GM06990 (cell line): ENCODE measurements around the gene VDAC2.
A peak's percentile ranks its signal among the peaks of the same experiment; 100 is the strongest.
"Not testable (repeated sequence)": the region's sequence is repeated elsewhere in the genome, so short reads cannot be mapped to it uniquely, and the experiment has no call there.

ENCODE experiments used
- DNase-seq: peaks from one replicate; pipeline ENCODE4 v3.0.0-alpha.2; 2011; ENCODE audit not compliant: insufficient read length; ENCODE audit errors: extremely low read depth
- H3K27me3 ChIP-seq: replicated peaks from 2 replicates; pipeline ENCODE4 v1.6.0; 2011; ENCODE audit warnings: low read length; ENCODE audit not compliant: control insufficient read depth, insufficient read depth
- H3K36me3 ChIP-seq: 2 replicates; pipeline ENCODE4 v1.5.1; 2011; ENCODE audit warnings: low read length; ENCODE audit not compliant: control insufficient read depth, insufficient read depth
- H3K4me3 ChIP-seq: replicated peaks from 2 replicates; pipeline ENCODE4 v1.5.1; 2011; ENCODE audit warnings: low read depth, mild to moderate bottlenecking, control low read depth, low read length
- TF ChIP-seq, protein P1 (sequence below): IDR thresholded peaks from 2 replicates; pipeline ENCODE4 v1.5.1; 2011; ENCODE audit warnings: low read length, control low read depth, mild to moderate bottlenecking, inconsistent platforms; ENCODE audit not compliant: insufficient read depth, poor library complexity, severe bottlenecking

VDAC2 gene

DNA sequence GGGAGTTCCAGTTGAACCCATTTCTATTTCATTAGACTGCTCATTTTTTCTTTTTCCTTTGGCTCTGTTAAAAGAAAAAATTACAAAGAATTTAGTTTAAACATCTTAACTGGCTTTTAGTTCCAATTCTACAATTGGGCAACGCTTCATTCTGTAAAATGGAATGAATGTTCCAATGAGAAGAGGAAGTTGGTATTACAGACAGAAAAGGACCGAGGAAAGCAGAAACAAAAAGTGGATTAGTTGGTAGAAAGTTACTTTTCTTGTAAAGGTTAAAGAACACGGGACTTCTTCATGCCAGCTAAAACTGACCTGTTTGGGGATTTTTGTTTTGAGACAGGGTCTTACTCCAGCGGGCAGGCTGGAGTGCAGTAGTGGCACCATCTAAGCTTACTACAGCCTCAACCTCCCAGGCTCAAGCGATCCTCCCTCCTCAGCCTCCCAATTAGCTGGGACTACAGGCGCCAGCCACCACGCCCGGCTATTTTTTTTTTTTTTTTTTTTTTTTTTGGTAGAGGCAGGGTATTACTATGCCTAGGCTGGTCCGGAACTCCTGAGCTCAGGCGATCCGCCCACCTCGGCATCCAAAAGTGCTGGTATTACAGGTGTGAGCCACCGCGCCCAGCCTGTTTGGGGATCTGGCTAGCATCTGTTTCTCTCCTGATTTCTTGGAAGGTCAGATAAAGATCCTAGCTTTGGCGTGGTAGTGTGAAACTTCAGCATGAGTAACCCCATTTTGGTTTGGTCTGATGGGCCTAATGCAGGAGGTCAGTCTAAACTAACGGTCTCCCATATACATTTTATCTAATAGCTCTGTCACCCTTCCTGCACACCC is 1.3 kb upstream of the VDAC2 start:
- peak overlapping the region; percentile 96 for H3K4me3 ChIP-seq
- H3K36me3 ChIP-seq, result no peaks in the 10 kb centered on the region
- no peak for DNase-seq
- no peaks in the 10 kb centered on the region for H3K27me3 ChIP-seq
- TF ChIP-seq, protein P1, sequence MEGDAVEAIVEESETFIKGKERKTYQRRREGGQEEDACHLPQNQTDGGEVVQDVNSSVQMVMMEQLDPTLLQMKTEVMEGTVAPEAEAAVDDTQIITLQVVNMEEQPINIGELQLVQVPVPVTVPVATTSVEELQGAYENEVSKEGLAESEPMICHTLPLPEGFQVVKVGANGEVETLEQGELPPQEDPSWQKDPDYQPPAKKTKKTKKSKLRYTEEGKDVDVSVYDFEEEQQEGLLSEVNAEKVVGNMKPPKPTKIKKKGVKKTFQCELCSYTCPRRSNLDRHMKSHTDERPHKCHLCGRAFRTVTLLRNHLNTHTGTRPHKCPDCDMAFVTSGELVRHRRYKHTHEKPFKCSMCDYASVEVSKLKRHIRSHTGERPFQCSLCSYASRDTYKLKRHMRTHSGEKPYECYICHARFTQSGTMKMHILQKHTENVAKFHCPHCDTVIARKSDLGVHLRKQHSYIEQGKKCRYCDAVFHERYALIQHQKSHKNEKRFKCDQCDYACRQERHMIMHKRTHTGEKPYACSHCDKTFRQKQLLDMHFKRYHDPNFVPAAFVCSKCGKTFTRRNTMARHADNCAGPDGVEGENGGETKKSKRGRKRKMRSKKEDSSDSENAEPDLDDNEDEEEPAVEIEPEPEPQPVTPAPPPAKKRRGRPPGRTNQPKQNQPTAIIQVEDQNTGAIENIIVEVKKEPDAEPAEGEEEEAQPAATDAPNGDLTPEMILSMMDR, result no peak

- Histone ChIP-seq H3K36me3 (peaks cover 2% of the 10 kb centered on the region), H3K27me3 (no peaks in the 10 kb centered on the region), H3K4me3 (peak overlapping the region; percentile 96)
- no peak for DNase-seq
- TF ChIP-seq, protein P1, result no peak
Measured at GRCh38 chr10:75209921-75210281, 695 bp upstream of the VDAC2 start.

- Histone ChIP-seq H3K36me3 (peaks cover 3% of the 10 kb centered on the region), H3K27me3 (no peaks in the 10 kb centered on the region), H3K4me3 (peak overlapping the region; percentile 96)
- TF ChIP-seq, protein P1, result no peak
- no peak for DNase-seq
Measured at GRCh38 chr10:75211007-75211691, 553 bp downstream of the VDAC2 start.

DNA sequence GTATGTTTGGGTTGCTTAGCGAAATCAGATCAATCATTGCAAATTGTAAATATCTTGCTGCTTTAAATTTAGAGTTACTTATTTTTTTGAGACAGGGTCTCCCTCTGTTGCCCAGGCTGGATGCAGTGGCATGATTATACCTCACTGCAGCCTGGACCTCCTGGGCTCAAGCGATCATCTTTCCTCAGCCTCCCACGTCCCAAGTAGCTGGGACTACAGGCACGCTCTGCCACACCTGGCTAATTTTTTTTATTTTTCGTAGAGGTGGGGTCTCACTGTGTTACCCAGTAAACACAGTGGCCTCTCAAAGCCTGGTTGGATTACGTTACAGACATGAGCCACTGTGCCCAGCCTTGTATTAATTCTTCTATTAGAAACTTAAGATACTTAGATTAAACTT is 1.7 kb downstream of the VDAC2 start:
- Histone ChIP-seq H3K4me3 (0 out of 2 replicates have a peak overlapping the region, but pooled peaks have one; percentile 96), H3K27me3 (no peaks in the 10 kb centered on the region), H3K36me3 (peaks cover 3% of the 10 kb centered on the region)
- no peak for DNase-seq
- TF ChIP-seq, protein P1, result no peak

DNA sequence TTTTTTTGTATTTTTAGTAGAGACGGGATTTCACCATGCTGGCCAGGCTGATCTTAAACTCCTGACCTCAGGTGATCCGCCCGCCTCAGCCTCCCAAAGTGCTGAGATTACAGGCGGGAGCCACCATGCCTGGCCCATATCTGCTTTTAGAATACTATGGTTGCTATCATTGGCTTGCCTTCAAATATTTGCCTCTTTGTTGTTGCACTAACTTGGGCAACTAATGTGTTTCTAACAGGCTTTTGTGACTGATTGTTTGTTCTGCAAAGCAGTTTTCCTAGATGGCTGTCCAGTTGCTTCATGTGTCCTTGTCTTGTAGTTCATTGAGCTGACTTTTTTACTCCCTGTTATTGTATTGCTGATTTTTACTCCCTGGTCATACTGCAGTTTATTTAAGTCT is 9.7 kb downstream of the VDAC2 start:
- no peak overlapping the region for H3K4me3 ChIP-seq
- DNase-seq, result no peak
- H3K36me3 ChIP-seq, result peaks cover 19% of the 10 kb centered on the region
- TF ChIP-seq, protein P1, result no peak
- H3K27me3 ChIP-seq, result no peaks in the 10 kb centered on the region

GRCh38 chr10:75221492-75221891 is 10.9 kb downstream of the VDAC2 start:
- not testable (repeated sequence) for H3K4me3 ChIP-seq, DNase-seq, H3K27me3 ChIP-seq
- peaks cover 19% of the 10 kb centered on the region for H3K36me3 ChIP-seq
